GM12892 (cell line): ENCODE results near the gene HS3ST2.
A peak's percentile ranks its signal among the peaks of the same experiment; 100 is the strongest.
"Not testable (repeated sequence)": the region's sequence is repeated elsewhere in the genome, so short reads cannot be mapped to it uniquely, and the experiment has no call there.

ENCODE experiments used
- DNase-seq: peaks from one replicate; pipeline ENCODE4 v3.0.0; 2011; ENCODE audit not compliant: insufficient read length
- FAIRE-seq: peaks from 2 replicates; lab custom pipeline; 2011; peaks lifted over from hg19 to GRCh38; lab: Jason Lieb, UNC
- POLR2A ChIP-seq: IDR thresholded peaks from 2 replicates; pipeline ENCODE4 v1.6.1; 2011; ENCODE audit warnings: low read depth, low read length, control low read depth
- POLR2AphosphoS5 ChIP-seq: IDR thresholded peaks from 2 replicates; pipeline ENCODE4 v1.6.1; 2011; ENCODE audit warnings: low read depth, low read length, control low read depth
- TAF1 ChIP-seq: IDR thresholded peaks from 2 replicates; pipeline ENCODE4 v1.6.1; 2011; ENCODE audit warnings: low read depth, mild to moderate bottlenecking, control low read depth, low read length, borderline replicate concordance

The HS3ST2 gene

DNA sequence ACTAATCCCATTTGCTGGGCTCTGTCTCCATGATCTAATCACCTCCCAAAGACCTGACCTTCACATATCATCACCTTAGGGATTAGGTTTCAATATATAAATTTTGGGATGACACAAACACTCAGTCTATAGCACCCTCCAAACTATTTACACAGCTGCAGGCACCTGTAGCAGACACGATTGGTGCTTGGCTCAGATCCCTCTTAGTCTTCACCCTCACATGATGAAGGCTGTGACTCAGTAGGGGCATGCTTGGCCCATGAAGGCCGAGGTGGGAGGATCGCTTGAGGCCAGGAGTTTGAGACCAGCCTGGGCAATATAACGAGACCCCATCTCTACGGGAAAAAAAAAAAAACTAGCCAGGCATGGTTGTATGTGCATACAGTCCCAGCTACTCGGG is 73.5 kb downstream of the HS3ST2 start:
- DNase-seq (no peak), FAIRE-seq (no peak)
- no peak for TF ChIP-seq POLR2AphosphoS5
- TF ChIP-seq TAF1 = no peak
- TF ChIP-seq POLR2A = no peak

DNA sequence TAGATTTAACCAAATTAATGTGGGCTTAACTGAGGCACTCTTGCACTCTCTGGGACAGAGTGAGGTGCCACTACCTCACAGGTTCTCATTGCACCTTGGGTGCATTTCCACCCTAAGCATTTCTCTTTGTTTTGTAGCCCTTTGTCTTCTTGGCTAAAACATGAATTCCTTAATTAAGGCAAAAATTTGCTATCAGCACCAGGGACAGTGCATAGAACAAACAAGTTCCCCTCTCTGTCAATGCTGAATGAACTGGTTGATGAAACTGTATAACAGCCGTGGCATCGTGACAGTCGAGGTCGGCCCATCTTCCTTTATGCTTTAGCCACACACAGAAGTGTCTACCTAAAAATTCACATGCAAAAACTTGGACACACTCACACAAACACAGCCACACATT is 74.8 kb downstream of the HS3ST2 start:
- no peak for DNase-seq

DNA sequence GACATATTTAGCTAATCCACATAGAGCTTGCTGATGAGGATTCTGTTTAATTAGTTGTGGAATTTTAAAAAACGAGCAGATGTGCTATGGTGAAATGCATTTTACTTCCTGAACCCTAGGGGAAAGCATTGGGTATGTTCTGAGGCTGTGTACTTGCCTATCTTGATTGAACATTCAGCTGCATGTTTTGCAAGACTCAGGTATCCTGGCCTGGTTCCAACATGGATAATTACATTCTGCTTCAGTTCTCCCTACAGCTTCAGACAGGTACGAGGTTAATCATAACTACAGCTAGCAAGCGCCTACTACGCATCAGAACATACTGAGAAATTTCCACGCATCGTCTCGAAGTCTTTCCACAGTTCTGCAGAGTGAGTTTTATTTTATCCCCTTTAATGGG is 77.0 kb downstream of the HS3ST2 start:
- TF ChIP-seq TAF1 (no peak), POLR2A (no peak), POLR2AphosphoS5 (no peak)
- FAIRE-seq = no peak
- DNase-seq = no peak

More for the DNA sequence above, 74.8 kb downstream of the HS3ST2 start:
- FAIRE-seq = no peak
- TF ChIP-seq TAF1 (no peak), POLR2A (no peak), POLR2AphosphoS5 (no peak)

DNA sequence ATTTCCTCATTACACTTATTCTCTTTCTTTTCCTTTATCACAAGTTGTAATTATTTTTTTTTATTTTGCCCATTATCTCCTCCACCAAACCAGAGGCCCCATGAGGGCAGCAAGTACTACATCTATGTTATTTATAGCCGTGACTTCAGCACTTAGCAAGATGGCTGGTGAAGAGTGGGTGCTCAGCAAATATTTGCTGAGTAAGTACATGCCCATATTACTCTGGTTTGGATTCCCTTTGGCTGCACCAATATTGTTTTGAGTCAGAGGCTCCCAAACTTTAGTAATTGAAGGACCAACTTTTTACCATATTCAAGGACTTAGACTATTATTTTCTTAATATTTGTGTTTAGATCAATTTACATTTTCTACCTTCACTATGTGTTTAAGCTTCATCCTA is 83.2 kb downstream of the HS3ST2 start:
- TF ChIP-seq TAF1 (no peak), POLR2A (no peak), POLR2AphosphoS5 (no peak)
- no peak for FAIRE-seq

DNA sequence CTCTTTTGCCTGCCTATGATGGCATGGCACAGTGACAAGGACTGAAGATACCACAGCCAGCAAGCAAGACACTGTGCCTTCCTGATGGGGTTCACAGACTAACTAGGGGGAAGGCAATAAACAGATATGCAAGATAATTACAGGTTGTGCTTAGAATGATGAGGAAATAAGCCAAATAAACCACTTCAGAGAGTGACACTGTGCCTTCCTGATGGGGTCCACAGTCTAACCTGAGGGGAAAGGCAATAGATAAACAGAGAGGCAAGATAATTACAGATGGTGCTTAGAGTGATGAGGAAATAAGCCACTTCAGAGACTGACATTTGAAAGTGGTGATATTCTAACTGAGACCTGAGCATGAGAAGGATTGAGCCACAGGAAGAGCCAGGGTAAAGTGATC is 84.2 kb downstream of the HS3ST2 start:
- no peak for FAIRE-seq
- DNase-seq = no peak
- TF ChIP-seq POLR2AphosphoS5 (no peak), POLR2A (no peak), TAF1 (no peak)

More for the DNA sequence above, 83.2 kb downstream of the HS3ST2 start:
- DNase-seq = no peak

DNA sequence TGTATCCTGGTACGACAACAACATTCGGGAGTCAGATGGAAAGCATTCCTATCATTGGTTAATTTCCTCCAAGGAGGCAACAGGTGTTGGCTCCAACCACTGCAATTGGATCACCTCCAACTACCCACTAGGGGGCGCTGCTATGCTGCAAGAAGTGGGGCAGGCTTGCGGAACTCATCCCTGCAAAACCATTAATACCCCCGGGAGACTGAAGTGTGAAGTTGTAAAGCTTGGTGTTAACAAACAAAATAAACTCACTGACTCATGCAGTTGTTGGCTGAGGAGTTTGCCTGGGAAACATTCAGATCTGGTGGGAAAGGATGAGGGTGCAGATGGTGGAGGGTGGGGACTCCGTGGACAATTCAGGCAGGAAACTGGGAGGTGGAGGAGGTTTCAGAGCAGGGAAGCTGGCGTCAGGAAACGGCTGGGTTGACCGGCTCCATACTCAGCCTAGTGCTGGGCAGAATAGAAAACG is 84.9 kb downstream of the HS3ST2 start:
- no peak for DNase-seq
- TF ChIP-seq POLR2AphosphoS5 (no peak), TAF1 (no peak)
- peak; percentile 33 for FAIRE-seq

DNA sequence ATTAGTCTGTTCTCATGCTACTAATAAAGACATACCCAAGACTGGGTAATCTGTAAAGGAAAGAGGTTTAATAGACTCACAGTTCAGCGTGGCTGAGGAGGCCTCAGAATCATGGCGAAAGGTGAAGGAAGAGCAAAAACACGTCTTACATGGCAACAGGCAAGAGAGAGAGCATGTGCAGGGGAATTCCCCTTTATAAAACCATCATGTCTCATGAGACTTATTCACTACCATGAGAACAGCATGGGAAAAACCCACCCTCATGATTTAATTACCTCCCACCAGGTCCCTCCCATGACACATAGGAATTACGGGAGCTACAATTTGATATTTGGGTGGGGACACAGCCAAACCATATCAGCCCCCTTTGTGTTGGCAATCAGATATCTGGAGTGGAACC is 85.6 kb downstream of the HS3ST2 start:
- FAIRE-seq, DNase-seq: not testable (repeated sequence)

DNA sequence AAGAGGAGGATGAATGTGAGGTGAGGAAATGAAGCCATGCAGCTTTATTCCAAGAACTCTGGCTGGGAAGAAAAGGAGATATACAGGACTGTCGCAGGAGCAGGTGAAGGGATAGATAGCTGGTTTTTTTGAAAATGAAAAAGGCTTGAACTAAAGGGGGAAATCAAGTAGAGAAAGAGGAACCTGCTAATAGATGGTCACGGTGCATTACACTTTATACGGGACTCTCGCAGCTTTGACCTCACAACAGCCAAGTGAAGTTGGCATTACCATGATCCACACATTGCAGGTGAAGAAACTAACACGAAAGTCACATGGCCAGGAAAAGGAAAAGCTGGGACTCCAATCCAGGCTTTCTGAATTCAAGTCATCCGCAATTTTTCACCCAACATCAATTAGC is 86.9 kb downstream of the HS3ST2 start:
- FAIRE-seq (no peak), DNase-seq (no peak)
- TF ChIP-seq TAF1 (no peak), POLR2A (no peak), POLR2AphosphoS5 (no peak)

DNA sequence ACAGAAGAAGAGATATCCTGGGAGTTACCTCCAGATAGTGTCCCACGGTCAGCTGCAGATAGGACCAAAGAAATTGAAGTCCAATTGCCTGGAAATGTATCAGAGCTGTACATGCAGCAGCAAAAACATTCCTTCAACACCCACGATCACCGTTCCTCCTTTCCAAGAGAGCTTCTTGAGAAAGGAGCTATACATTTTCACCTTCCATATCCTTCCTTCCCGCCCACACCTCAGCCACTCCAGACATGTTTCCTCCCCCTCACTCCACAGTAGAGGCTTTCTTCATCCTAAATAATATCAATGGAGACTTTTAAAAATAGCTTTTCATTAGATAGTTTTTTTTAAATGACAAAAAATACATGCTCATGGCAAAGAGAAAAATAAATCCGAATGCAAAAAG is 87.6 kb downstream of the HS3ST2 start:
- DNase-seq (no peak), FAIRE-seq (no peak)
- no peak for TF ChIP-seq POLR2AphosphoS5
- TF ChIP-seq POLR2A = no peak
- no peak for TF ChIP-seq TAF1

DNA sequence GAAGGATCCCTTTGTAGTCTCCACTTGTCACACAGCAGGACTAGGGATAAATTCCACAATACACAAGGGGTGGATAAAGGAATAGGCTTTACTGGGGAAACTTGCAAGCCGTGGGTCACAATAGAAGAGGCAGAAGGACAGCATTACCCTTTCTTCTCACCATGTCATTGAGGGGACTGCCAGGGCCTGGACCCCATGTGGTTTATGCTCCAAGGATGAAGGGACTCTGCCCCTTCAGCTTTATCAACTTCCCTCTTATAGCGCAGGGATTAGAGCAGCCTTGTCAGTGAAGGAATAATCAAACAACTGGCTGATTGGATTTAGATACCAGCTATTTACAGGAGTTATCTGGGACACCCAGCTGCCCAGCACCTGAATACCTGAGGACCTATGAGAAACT is 89.8 kb downstream of the HS3ST2 start:
- FAIRE-seq = no peak
- TF ChIP-seq TAF1 (no peak), POLR2AphosphoS5 (no peak), POLR2A (no peak)

DNA sequence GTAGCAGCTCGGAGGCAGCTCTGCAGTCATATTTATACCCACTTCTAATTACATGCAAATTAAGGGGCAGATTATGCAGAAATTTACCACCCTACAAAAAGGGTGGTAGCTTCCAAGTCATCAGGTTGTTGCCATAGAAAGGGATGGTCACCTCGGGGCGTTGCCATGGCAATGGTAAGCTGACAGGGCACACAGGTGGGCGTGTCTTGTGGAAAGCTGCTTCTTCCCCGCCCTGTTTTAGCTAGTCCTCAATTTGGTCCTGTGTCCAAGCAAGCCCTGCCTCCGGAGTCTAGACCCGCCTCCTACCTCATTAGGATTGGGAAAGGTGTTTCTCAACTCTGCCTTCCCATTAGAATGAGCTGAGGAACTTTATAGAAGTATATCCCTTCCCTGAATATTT is 98.7 kb downstream of the HS3ST2 start:
- TF ChIP-seq TAF1 (no peak), POLR2A (no peak), POLR2AphosphoS5 (no peak)
- FAIRE-seq (no peak), DNase-seq (no peak)

More for the DNA sequence above, 89.8 kb downstream of the HS3ST2 start:
- no peak for DNase-seq

DNA sequence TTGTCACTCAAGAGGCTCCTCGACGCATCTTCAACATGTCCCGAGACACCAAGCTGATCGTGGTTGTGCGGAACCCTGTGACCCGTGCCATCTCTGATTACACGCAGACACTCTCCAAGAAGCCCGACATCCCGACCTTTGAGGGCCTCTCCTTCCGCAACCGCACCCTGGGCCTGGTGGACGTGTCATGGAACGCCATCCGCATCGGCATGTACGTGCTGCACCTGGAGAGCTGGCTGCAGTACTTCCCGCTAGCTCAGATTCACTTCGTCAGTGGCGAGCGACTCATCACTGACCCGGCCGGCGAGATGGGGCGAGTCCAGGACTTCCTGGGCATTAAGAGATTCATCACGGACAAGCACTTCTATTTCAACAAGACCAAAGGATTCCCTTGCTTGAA is 101.0 kb downstream of the HS3ST2 start:
- TF ChIP-seq POLR2A = no peak
- FAIRE-seq (no peak), DNase-seq (no peak)

DNA sequence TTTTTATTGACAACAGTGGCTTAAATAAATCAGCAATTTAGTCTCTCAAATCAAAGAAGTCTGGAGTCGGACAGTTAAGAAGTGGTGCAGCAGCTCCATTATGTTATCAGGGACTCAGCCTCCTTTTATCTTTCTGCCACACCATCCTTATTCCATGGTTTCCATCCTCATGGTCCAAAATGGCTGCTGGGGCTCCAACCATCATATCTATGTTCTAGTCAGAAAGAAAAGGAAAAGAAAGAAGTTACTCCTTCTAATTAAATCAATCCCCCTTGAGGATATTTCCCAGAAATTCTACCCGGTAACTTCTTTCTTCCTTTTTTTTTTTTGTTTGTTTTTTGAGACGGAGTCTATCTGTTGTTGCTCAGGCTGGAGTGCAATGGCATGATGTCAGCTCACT is 109.5 kb downstream of the HS3ST2 start:
- TF ChIP-seq TAF1 (no peak), POLR2AphosphoS5 (no peak), POLR2A (no peak)
- no peak for FAIRE-seq
- DNase-seq = no peak

DNA sequence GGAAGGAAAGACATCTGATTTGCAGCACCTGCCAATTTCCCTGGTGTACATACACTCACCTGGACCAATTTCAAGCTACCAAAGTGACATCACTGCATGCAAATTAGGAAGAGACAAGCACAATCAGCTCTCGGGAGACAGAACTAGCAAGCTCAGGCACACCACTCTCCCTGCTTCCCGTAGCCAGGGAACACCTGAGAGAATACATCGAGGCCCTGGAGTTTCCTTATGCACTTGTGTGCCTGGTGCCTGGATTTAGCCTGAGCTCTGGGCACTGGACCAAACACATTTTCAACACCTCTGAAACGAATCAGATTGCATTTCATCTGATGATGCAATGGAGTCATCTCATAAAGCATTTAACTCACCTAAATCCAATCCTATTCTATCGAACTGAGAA is 110.5 kb downstream of the HS3ST2 start:
- FAIRE-seq (no peak), DNase-seq (no peak)
- TF ChIP-seq POLR2AphosphoS5 (no peak), POLR2A (no peak), TAF1 (no peak)
